Stomach smooth muscle (tissue), 2 donors: Measurements from ENCODE around the gene RPH3AL.
"Not testable (repeated sequence)": the region's sequence is repeated elsewhere in the genome, so short reads cannot be mapped to it uniquely, and the experiment has no call there.

ENCODE experiments used
- H3K27ac ChIP-seq: one replicate; pipeline ENCODE4 v1.7.0; 2013; ENCODE audit warnings: mild to moderate bottlenecking, low read length, inconsistent platforms
- H3K27me3 ChIP-seq, 2 donors: one replicate each; pipeline ENCODE4 v1.7.0; 2013; ENCODE audit warnings: low read length in 2 of 2; ENCODE audit not compliant: insufficient read depth in 2 of 2, control insufficient read depth in 1 of 2
- H3K36me3 ChIP-seq, 2 donors: one replicate each; pipeline ENCODE4 v1.7.0; 2013; ENCODE audit warnings: low read length in 2 of 2; ENCODE audit not compliant: control insufficient read depth in 2 of 2, insufficient read depth in 2 of 2
- H3K4me1 ChIP-seq: one replicate; pipeline ENCODE4 v1.7.0; 2013; ENCODE audit warnings: low read length; ENCODE audit not compliant: control insufficient read depth, insufficient read depth
- H3K4me3 ChIP-seq, 2 donors: one replicate each; pipeline ENCODE4 v1.7.0; 2013; ENCODE audit warnings: low read length in 2 of 2
- H3K9ac ChIP-seq, 2 donors: one replicate each; pipeline ENCODE4 v1.7.0; 2013; ENCODE audit warnings: low read length in 2 of 2, mild to moderate bottlenecking in 1 of 2
- H3K9me3 ChIP-seq, 2 donors: one replicate each; pipeline ENCODE4 v1.7.0; 2013; ENCODE audit warnings: low read length in 2 of 2; ENCODE audit not compliant: control insufficient read depth in 2 of 2
- donor health status: healthy.
- donor health status: Pancreatic carcinoma.

RPH3AL gene

DNA sequence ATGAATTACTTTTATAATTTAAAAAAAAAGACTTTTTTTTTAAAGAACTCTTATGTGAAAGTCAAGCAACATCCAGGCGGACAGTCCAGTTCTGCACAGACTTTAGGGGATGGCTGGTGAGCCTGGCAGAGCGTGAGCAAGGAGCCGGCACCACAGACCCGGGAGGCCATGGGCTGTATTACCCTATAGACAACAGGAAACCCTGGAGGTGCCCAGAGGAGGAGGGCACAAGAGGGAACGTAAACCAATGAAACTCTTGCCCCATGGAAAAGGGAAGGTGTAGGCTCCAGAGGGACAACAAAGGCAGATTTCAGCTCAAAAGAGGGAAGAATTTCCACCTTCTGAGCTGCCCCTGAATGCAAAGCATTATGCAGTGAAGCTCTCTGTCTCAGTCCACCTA, 25.5 kb upstream of the RPH3AL start:
- Histone ChIP-seq H3K36me3 (no peaks in the 10 kb centered on the region), H3K27me3 (peaks cover 2 to 4% of the 10 kb centered on the region in 2 donors), H3K27ac (no peak overlapping the region), H3K9ac (no peak overlapping the region), H3K4me1 (peaks cover 5% of the 10 kb centered on the region), H3K9me3 (no peaks in the 10 kb centered on the region), H3K4me3 (no peak overlapping the region)

- peaks cover 2% of the 10 kb centered on the region for H3K4me1 ChIP-seq
- H3K27me3 ChIP-seq: peaks cover 0 to 4% of the 10 kb centered on the region in 2 donors
- no peaks in the 10 kb centered on the region for H3K36me3 ChIP-seq
Observed at GRCh38 chr17:376936-377863, 24.6 kb upstream of the RPH3AL start.

DNA sequence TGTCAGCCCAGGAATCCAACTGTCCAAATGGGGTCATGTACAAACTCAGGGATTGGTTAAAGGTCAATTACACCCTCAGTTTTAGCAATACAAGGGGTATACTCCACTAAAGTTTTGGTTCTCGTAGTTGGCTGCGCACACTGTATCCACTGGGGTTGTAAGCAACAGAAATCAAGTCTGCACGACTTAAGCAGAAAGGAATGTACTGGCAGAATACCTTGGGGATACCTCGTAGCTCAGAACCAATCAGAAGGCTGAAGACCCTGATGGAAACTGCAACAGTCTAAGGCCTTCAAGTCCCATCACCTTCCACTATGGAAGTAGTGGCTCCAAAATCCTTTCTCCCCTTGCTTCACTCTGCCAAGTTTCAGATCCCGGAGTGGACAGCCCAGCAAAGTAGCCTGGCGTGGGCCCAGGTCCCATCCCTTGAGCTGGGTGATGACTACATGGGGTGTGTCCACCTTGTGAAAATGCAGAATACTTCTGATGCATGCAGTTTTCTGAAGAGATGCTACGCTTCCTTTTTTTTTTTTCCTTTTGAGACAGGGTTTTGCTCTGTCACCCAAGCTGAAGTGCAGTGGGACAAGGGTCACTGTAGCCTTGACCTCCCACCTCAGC, 21.1 kb upstream of the RPH3AL start:
- Histone ChIP-seq H3K27me3 (peaks cover 0 to 4% of the 10 kb centered on the region in 2 donors), H3K9me3 (no peaks in the 10 kb centered on the region), H3K9ac (no peak overlapping the region), H3K36me3 (no peaks in the 10 kb centered on the region), H3K27ac (no peak overlapping the region), H3K4me3 (no peak overlapping the region), H3K4me1 (no peaks in the 10 kb centered on the region)

More at GRCh38 chr17:376936-377863, 24.6 kb upstream of the RPH3AL start:
- no peaks in the 10 kb centered on the region for H3K9me3 ChIP-seq
- H3K4me3 ChIP-seq: no peak overlapping the region
- H3K9ac ChIP-seq: no peak overlapping the region
- no peak overlapping the region for H3K27ac ChIP-seq

DNA sequence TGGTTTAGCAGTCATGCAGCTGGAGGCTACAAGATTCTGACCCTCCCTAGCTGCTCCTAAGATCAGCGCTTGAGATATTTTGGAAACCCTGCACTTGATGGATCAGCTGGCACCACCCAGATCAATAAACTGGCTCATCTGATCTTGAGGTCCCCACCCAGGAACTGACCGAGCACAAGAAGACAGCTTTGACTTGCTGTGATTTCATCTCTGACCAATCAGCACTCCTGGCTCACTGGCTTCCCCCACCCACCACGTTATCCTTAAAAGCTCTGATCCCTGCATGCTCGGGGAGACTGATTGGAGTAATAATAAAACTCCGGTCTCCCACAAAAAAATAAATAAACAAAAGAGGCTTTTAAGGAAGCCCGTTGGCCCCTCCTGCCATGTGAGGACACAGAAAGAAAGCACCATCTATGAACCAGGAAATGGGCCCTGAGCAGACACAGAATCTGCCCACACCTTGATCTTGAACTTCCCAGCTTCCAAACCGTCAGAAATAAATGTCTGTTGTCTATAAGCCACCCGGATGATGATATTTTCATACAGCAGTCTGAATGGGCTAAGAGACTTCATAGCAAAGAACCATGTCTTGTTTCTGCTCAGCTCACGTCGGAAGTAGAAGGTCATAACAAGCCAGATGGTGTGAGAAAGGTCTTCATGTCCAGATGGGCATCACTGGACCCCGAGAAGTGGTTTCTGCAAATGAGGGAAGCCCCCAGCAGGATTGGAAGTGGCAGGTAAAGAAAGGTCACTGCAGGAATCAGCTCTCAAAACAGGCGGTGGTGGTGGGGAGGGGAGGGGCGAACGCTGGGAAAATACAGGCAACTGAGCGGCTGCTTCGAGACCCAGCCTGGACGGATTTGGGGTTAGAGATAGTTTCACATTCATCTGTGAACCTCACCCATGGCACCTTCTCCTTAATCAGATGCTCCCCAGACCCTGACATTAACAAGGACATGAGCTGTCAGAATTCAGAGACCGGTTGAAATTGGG, 19.8 kb upstream of the RPH3AL start:
- peaks cover 0 to 4% of the 10 kb centered on the region in 2 donors for H3K27me3 ChIP-seq
- no peaks in the 10 kb centered on the region for H3K36me3 ChIP-seq
- H3K4me1 ChIP-seq: no peaks in the 10 kb centered on the region
- H3K4me3 ChIP-seq: no peak overlapping the region
- no peak overlapping the region for H3K27ac ChIP-seq
- H3K9ac ChIP-seq: no peak overlapping the region
- H3K9me3 ChIP-seq: peaks cover 0 to 4% of the 10 kb centered on the region in 2 donors

DNA sequence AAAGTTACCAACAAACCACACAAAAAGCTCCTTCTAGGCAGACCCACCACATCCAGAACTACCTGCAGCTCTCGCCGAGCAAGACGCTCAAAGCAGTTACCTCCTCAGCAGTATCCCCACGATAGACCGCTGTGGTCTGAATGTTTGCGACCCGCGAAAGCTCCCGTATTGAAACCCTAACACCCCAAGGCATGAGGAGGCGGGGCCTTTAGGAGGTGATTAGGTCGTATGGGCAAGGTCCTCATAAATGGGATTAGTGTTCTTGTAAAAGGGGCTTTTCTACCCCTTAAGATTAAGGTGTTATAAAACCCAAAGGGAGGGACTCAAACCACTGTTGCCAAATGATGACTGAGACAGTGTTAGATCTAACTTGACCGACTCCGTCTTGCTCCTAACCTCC, 19.0 kb upstream of the RPH3AL start:
- Histone ChIP-seq H3K9me3 (peaks cover 0 to 4% of the 10 kb centered on the region in 2 donors), H3K4me1 (no peaks in the 10 kb centered on the region), H3K4me3 (no peak overlapping the region), H3K27me3 (peaks cover 0 to 4% of the 10 kb centered on the region in 2 donors), H3K36me3 (no peaks in the 10 kb centered on the region), H3K9ac (no peak overlapping the region), H3K27ac (no peak overlapping the region)

DNA sequence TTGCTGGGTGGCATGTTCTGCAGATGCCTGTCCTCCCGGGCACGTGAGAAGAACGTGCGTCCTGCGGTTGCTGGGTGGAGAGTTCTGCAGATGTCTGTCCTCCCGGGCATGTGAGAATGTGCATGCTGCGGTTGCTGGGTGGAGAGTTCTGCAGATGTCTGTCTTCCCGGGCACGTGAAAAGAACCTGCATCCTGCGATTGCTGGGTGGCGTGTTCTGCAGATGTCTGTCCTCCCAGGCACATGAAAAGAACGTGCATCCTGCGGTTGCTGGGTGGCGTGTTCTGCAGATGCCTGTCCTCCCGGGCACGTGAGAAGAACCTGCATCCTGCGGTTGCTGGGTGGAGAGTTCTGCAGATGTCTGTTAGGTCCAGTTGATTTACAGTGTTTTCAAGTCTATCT, 15.0 kb upstream of the RPH3AL start:
- H3K27ac ChIP-seq, H3K4me3 ChIP-seq, H3K9ac ChIP-seq, H3K27me3 ChIP-seq, H3K36me3 ChIP-seq, H3K4me1 ChIP-seq, H3K9me3 ChIP-seq: not testable (repeated sequence)

GRCh38 chr17:366657-367615, 14.3 kb upstream of the RPH3AL start:
- H3K36me3 ChIP-seq, H3K27me3 ChIP-seq, H3K4me1 ChIP-seq, H3K9me3 ChIP-seq, H3K27ac ChIP-seq, H3K9ac ChIP-seq, H3K4me3 ChIP-seq: not testable (repeated sequence)

DNA sequence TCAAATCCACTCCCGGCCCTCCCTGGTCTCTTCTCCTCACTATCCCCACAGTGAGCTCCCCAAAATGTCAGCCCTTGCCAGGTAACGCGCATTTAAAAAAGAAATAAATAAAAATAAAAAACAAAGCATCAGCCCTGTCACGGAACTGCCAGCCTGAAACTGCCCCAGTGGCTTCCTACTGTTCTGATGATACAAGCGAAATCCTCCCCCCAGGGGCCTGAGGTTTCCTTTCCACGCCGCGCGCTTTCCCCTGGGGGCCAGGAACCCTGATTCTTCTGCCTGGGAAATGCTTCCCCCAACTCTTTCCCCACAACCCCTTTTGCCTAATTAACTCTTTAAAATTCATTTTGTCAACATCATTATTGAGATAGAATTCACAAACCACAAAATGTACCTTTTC, 12.2 kb upstream of the RPH3AL start:
- H3K4me1 ChIP-seq: no peaks in the 10 kb centered on the region
- peaks cover 0 to 4% of the 10 kb centered on the region in 2 donors for H3K9me3 ChIP-seq
- H3K9ac ChIP-seq: no peak overlapping the region
- no peaks in the 10 kb centered on the region for H3K27me3 ChIP-seq
- H3K36me3 ChIP-seq: no peaks in the 10 kb centered on the region
- H3K4me3 ChIP-seq: no peak overlapping the region
- no peak overlapping the region for H3K27ac ChIP-seq

- Histone ChIP-seq H3K36me3 (no peaks in the 10 kb centered on the region), H3K4me3 (no peak overlapping the region), H3K27ac (no peak overlapping the region), H3K9me3 (peaks cover 0 to 4% of the 10 kb centered on the region in 2 donors), H3K4me1 (no peaks in the 10 kb centered on the region), H3K9ac (no peak overlapping the region), H3K27me3 (no peaks in the 10 kb centered on the region)
Observed at GRCh38 chr17:364308-364707, 11.7 kb upstream of the RPH3AL start.
